GM18951 (cell line): ENCODE results near the gene TDRD10.

ENCODE experiments used
- POLR2A ChIP-seq: IDR thresholded peaks from 4 replicates; pipeline ENCODE4 v1.6.1; 2011; ENCODE audit warnings: mild to moderate bottlenecking; ENCODE audit not compliant: insufficient read length, insufficient read depth; ENCODE audit errors: extremely low read depth
- in situ Hi-C: fragments of 300-500 bp; cut with MboI; formaldehyde crosslinking; loops from one replicate; pipeline ENCODE4 v1.12.0; 2022; ENCODE audit warnings: low sequenced_read_pairs, mixed read lengths, inconsistent platforms; ENCODE audit not compliant: unreplicated experiment

TDRD10 gene

GRCh38 chr1:154559466-154560044 is 57.5 kb downstream of the TDRD10 start:
- in situ Hi-C loops = loop anchor here (10.0 to 25.0 kb wide), 2 partner anchors 328 to 515 kb away; partner anchors contain the start of gene EFNA3
- TF ChIP-seq POLR2A = no peak

GRCh38 chr1:154565876-154566275 is 63.9 kb downstream of the TDRD10 start:
- in situ Hi-C loops = loop anchor here (10.0 to 25.0 kb wide), 2 partner anchors 321 to 509 kb away; partner anchors contain the start of gene EFNA3

DNA sequence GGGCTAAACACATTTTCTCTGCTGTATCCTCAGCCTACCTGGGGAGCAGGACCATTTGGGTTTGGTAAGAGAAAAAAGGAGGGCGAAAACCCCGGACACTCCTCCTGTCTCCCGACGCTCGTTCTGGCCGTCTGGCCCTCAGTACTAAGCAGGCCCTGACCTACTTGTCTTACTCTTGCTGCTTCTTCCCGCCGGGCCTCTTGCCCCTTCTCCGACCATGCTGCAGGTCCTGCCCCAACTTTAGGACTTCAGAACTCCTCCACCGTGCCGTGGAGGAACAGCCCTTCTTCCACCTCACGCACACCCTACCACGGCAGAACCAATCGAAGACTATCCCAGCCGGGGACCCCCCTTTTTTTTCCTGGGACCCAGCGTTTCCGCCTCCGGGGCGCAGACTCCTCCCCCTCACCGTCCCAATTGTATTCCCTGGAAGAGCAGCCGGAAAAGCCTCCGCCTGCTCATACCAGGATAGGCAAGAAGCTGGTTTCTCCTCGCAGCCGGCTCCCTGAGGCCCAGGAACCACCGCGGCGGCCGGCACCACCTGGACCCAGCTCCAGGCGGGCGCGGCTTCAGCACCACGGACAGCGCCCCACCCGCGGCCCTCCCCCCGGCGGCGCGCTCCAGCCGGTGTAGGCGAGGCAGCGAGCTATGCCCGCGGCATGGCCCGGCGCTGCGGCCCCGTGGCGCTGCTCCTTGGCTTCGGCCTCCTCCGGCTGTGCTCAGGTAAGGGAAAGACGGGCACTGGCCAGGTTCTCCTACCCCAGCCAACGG is 65.6 kb downstream of the TDRD10 start, which contains the start of gene CHRNB2:
CHRNB2 (plus strand) TSS at position 393 of the 771 bp plus-strand sequence; CDS start at position 660, 267 bp downstream.
- no peak for TF ChIP-seq POLR2A
- in situ Hi-C loops = loop anchor here (10.0 to 25.0 kb wide), 2 partner anchors 320 to 507 kb away; partner anchors contain the start of gene EFNA3

More at GRCh38 chr1:154565876-154566275, 63.9 kb downstream of the TDRD10 start:
- no peak for TF ChIP-seq POLR2A

DNA sequence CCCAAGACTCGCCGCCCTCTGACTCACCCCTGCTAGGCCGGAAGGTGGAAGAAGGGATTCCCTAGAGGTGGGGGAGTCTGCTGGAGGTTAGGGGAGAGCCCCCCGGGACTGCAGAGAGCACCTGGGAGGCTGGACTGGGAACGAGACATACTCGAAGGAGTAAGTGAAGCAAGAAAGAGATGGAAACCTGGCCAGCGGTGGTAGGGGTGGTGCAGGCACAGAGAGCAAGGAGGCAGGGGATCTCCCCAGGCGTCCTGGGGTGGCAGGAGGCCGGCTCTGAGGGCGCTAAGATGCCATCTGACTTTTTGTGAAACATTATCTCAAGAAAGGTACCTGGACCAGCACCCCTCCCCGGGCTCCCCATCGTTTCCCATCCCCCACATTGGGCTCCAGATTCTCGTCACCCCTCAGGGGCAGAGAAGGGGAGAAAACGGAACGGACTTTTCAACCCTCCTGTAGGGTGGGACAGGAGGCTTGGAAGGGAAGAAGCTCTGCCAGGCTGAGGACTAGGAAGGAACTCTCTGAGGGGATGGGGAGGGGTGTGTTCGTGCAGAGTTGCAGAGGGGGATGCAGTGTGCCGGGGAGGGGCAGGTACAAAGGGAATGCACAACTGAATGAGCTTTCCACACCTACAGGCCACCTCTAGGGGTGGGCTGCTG is 66.3 kb downstream of the TDRD10 start:
- TF ChIP-seq POLR2A = no peak
- in situ Hi-C loops = loop anchor here (10.0 to 25.0 kb wide), 2 partner anchors 319 to 507 kb away; partner anchors contain the start of gene EFNA3

GRCh38 chr1:154571244-154571963 is 69.4 kb downstream of the TDRD10 start:
- no peak for TF ChIP-seq POLR2A
- in situ Hi-C loops = loop anchor here (25.0 kb wide), 1 partner anchor 316 kb away; no protein-coding TSS in a partner anchor

- no peak for TF ChIP-seq POLR2A
- in situ Hi-C loops = loop anchor here (25.0 kb wide), 1 partner anchor 315 kb away; no protein-coding TSS in a partner anchor
Observed at GRCh38 chr1:154571964-154572288, 69.9 kb downstream of the TDRD10 start.

DNA sequence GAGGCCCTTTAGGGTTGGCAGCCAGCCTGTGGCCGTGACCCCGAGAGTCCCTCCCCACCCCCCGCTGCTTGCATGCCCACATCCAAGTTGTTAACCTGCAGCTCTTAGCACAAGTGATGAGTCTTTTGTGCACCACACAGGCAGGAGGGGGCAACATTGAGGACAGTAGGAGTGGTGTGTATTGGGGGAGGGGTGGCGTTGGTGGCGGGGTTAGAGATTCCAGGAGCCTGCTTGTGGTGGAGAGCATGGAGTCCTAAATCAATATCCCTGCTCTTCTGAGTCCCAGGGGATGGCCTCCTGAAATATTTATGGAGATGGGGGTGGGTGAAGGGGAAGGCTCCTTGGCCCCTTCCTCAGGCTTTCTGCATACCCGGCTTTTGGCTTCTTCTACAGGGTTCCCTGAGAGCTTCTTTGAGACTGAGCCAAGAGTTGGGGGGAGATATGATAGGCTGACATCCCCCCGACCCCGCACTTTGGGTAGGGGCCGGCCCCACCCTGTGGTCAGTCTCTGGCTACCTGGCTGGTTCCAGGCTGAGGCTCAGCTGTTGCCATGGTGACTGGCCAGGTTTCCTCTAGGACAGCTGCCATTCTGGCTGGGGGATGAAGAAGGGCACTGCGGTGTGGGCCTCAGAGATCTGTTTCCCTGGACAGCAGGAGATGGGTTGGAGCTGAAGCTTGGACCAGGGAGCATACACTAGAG is 70.6 kb downstream of the TDRD10 start:
- in situ Hi-C loops = loop anchor here (25.0 kb wide), 1 partner anchor 315 kb away; no protein-coding TSS in a partner anchor
- TF ChIP-seq POLR2A = no peak

GRCh38 chr1:154573168-154573510 is 71.1 kb downstream of the TDRD10 start:
- TF ChIP-seq POLR2A = no peak
- in situ Hi-C loops = loop anchor here (25.0 kb wide), 1 partner anchor 314 kb away; no protein-coding TSS in a partner anchor

DNA sequence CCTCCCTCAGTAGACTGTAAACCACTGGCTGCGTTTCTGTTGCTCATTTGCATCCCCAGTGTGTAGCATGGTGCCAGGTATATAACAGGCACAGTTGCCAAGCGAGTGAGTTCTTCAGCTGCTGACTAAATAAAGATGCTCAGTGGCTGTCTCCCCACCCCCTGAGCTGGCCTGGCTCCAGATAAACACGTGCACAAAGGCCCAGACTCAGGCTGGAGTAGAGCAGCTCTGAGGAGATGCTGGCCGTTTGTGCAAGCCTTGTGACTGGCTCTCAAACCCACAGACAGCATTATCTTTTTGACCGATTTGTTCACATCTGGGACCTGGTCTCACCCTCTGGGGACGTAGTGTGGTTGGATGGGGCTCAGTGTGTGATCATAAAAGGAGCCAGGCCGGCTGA is 72.7 kb downstream of the TDRD10 start:
- TF ChIP-seq POLR2A = no peak
- in situ Hi-C loops = loop anchor here (25.0 kb wide), 1 partner anchor 313 kb away; no protein-coding TSS in a partner anchor

- in situ Hi-C loops = no loop called here
- no peak for TF ChIP-seq POLR2A
Observed at GRCh38 chr1:154575147-154575927, 73.3 kb downstream of the TDRD10 start.

GRCh38 chr1:154575951-154576566 is 74.0 kb downstream of the TDRD10 start:
- in situ Hi-C loops = no loop called here

More at GRCh38 chr1:154575951-154576566, 74.0 kb downstream of the TDRD10 start:
- TF ChIP-seq POLR2A = peak; percentile 11
